GM18508 (cell line): ENCODE measurements around the gene MEI4.
"Not testable (repeated sequence)": the region's sequence is repeated elsewhere in the genome, so short reads cannot be mapped to it uniquely, and the experiment has no call there.

Source experiments
- ATAC-seq: cut with Tn5 transposase; IDR thresholded peaks from one replicate; pipeline ENCODE4 v1.9.1; 2021; ENCODE audit warnings: moderate number of reproducible peaks; ENCODE audit not compliant: insufficient read depth, unreplicated experiment

MEI4 gene

GRCh38 chr6:77652739-77653138 is at the start of gene MEI4:
Gene MEI4, plus strand, starts transcription at chr6:77653039. Its CDS starts 37,633 bp downstream, at chr6:77690672.
- ATAC-seq: no peak

- no peak for ATAC-seq
These were observed 48.4 kb upstream of the MEI4 start for GRCh38 chr6:77604476-77604875.

- ATAC-seq: no peak
These were observed 45.8 kb upstream of the MEI4 start for GRCh38 chr6:77607004-77607403.

- no peak for ATAC-seq
These were observed 43.7 kb upstream of the MEI4 start for GRCh38 chr6:77609106-77609505.

- ATAC-seq: no peak
These were observed 33.7 kb upstream of the MEI4 start for GRCh38 chr6:77619114-77619513.

GRCh38 chr6:77620278-77620882 is 32.5 kb upstream of the MEI4 start:
- ATAC-seq: peak; percentile 58

GRCh38 chr6:77624515-77624914 is 28.3 kb upstream of the MEI4 start:
- no peak for ATAC-seq

GRCh38 chr6:77626426-77626825 is 26.4 kb upstream of the MEI4 start:
- no peak for ATAC-seq

- ATAC-seq: no peak
These were observed 22.8 kb upstream of the MEI4 start for GRCh38 chr6:77630014-77630413.

- ATAC-seq: no peak
These were observed 19.4 kb upstream of the MEI4 start for GRCh38 chr6:77633471-77633870.

GRCh38 chr6:77633993-77634715 is 18.7 kb upstream of the MEI4 start:
- no peak for ATAC-seq

- no peak for ATAC-seq
These were observed 14.6 kb upstream of the MEI4 start for GRCh38 chr6:77638129-77638830.

- no peak for ATAC-seq
These were observed 8.6 kb upstream of the MEI4 start for GRCh38 chr6:77644102-77644705.

- ATAC-seq: no peak
These were observed 2.7 kb upstream of the MEI4 start for GRCh38 chr6:77650098-77650663.

- no peak for ATAC-seq
These were observed 977 bp downstream of the MEI4 start for GRCh38 chr6:77653816-77654215.

GRCh38 chr6:77655035-77655434 is 2.2 kb downstream of the MEI4 start:
- ATAC-seq: not testable (repeated sequence)

GRCh38 chr6:77656999-77657764 is 4.3 kb downstream of the MEI4 start:
- no peak for ATAC-seq

GRCh38 chr6:77666340-77666739 is 13.5 kb downstream of the MEI4 start:
- ATAC-seq: no peak

- no peak for ATAC-seq
These were observed 14.0 kb downstream of the MEI4 start for GRCh38 chr6:77666846-77667245.

GRCh38 chr6:77669913-77670312 is 17.1 kb downstream of the MEI4 start:
- ATAC-seq: no peak
